GM18867 (cell line): ENCODE measurements around the gene NOTCH1.

Experiments used
- ATAC-seq: cut with Tn5 transposase; IDR thresholded peaks from one replicate; pipeline ENCODE4 v1.9.1; 2021; ENCODE audit warnings: mild to moderate bottlenecking, moderate library complexity; ENCODE audit not compliant: unreplicated experiment

The NOTCH1 gene

GRCh38 chr9:136547508-136548215 lies 1.8 kb upstream of the NOTCH1 start:
- no peak for ATAC-seq

GRCh38 chr9:136546697-136547501 lies 1.1 kb upstream of the NOTCH1 start:
- ATAC-seq, result peak; percentile 1

GRCh38 chr9:136545692-136545964 lies 220 bp downstream of the NOTCH1 start:
- no peak for ATAC-seq

GRCh38 chr9:136544964-136545691 lies 720 bp downstream of the NOTCH1 start:
- ATAC-seq, result peak; percentile 19

GRCh38 chr9:136544548-136544963 lies 1.3 kb downstream of the NOTCH1 start:
- no peak for ATAC-seq

GRCh38 chr9:136543830-136544547 lies 1.9 kb downstream of the NOTCH1 start:
- ATAC-seq, result no peak

- ATAC-seq, result no peak
Observed at GRCh38 chr9:136543280-136543679, 2.6 kb downstream of the NOTCH1 start.

GRCh38 chr9:136542241-136543040 lies 3.4 kb downstream of the NOTCH1 start:
- no peak for ATAC-seq

- no peak for ATAC-seq
Observed at GRCh38 chr9:136541709-136542108, 4.1 kb downstream of the NOTCH1 start.

GRCh38 chr9:136541179-136541578 lies 4.7 kb downstream of the NOTCH1 start:
- ATAC-seq, result no peak

GRCh38 chr9:136539427-136540421 lies 6.1 kb downstream of the NOTCH1 start:
- ATAC-seq, result peak; percentile 50

- ATAC-seq, result peak; percentile 32
Observed at GRCh38 chr9:136538599-136539426, 7.0 kb downstream of the NOTCH1 start.

GRCh38 chr9:136537896-136538598 lies 7.8 kb downstream of the NOTCH1 start:
- no peak for ATAC-seq

GRCh38 chr9:136537411-136537810 lies 8.4 kb downstream of the NOTCH1 start:
- ATAC-seq, result no peak

GRCh38 chr9:136536721-136537241 lies 9.1 kb downstream of the NOTCH1 start:
- no peak for ATAC-seq

GRCh38 chr9:136536051-136536720 lies 9.7 kb downstream of the NOTCH1 start:
- ATAC-seq, result no peak

- ATAC-seq, result no peak
Observed at GRCh38 chr9:136535070-136535469, 10.8 kb downstream of the NOTCH1 start.
